ENCODE data around the gene NBEAL2.

NBEAL2 gene

GRCh38 chr3:47042231-47042791 is 62.8 kb downstream of the NBEAL2 start:
- DNase-seq (ENCODE audit: low spot score): no peak

- DNase-seq (ENCODE audit: low spot score): no peak
These were observed 67.6 kb downstream of the NBEAL2 start for GRCh38 chr3:47047069-47047468.

DNA sequence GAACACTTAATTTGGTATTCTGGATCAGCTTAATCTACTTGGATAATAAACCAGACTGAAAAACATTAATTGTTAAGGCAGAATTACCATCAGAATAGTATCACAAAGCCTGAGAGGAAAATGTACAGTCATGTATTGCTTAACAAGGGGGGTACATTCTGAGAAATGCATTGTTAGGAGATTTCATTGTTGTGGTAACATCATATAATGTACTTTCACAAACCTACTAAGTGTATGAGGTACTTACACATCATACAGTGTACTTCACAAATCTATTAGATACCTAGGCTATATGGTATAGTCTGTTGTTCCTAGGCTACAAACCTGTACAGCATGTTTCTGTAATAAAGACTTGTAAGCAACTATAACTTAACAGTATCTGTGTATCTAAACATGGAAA is 68.2 kb downstream of the NBEAL2 start:
- no peak for DNase-seq (ENCODE audit: low spot score)

DNA sequence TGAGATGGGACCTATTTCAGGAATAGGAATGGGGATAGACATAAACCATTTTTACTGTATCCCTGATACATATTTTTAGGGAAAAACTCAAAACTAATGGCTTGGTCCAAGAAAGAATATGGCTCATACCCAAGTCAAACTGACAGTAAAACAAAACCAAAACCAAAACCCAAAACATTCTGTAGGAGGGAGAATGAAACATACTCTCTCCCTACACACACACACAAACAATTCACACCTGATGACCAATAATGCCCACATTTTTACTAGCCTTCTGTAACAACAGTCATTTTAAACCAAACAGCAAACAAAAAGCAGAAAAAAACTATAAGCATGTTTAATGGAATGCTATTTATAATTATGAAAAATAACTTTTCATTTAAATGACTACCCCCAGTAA is 74.9 kb downstream of the NBEAL2 start:
- DNase-seq (ENCODE audit: low spot score): no peak

- no peak for DNase-seq (ENCODE audit: low spot score)
These were observed 77.2 kb downstream of the NBEAL2 start for GRCh38 chr3:47056705-47057104.

GRCh38 chr3:47057212-47057671 is 77.8 kb downstream of the NBEAL2 start:
- no peak for DNase-seq (ENCODE audit: low spot score)
